GM23338 (cell line): ENCODE measurements around the gene FAM114A2. TPM values are rescaled to one million over a fixed set of nuclear protein-coding genes. Genes with fewer than 3 reads are reported as not detected.

ENCODE experiments used
- ATAC-seq: fragments of 200-7000 bp; cut with Tn5 transposase; 3 replicates; pipeline ENCODE4 v1.9.1; 2020
- DNase-seq: peaks from one replicate; pipeline ENCODE4 v3.0.0-alpha.2; 2015; ENCODE audit warnings: low spot score
- H2AFZ ChIP-seq: fragments of 200-600 bp; sonication (generic); 2 replicates; pipeline ENCODE4 v1.8.0; 2016; ENCODE audit warnings: antibody characterized with exemption, mild to moderate bottlenecking, moderate library complexity
- H3F3A ChIP-seq: fragments of 200-600 bp; sonication (generic); replicated peaks from 2 replicates; pipeline ENCODE4 v1.8.0; 2017; ENCODE audit warnings: antibody characterized with exemption, mixed run types, low read depth
- H3K27ac ChIP-seq: fragments of 200-600 bp; sonication (generic); 2 replicates; pipeline ENCODE4 v1.6.1; 2016; ENCODE audit warnings: low read depth
- H3K27me3 ChIP-seq: fragments of 200-600 bp; sonication (generic); 2 replicates; pipeline ENCODE4 v1.8.0; 2016; ENCODE audit warnings: mild to moderate bottlenecking, mixed run types, moderate library complexity; ENCODE audit not compliant: insufficient read depth
- H3K36me3 ChIP-seq: fragments of 200-600 bp; sonication (generic); 2 replicates; pipeline ENCODE4 v1.8.0; 2016; ENCODE audit warnings: mild to moderate bottlenecking; ENCODE audit not compliant: insufficient read depth
- H3K4me1 ChIP-seq: fragments of 200-600 bp; sonication (generic); 2 replicates; pipeline ENCODE4 v1.8.0; 2016; ENCODE audit warnings: mild to moderate bottlenecking, moderate library complexity; ENCODE audit not compliant: insufficient read depth
- H3K4me2 ChIP-seq: fragments of 200-600 bp; sonication (generic); 2 replicates; pipeline ENCODE4 v1.7.1; 2017; ENCODE audit warnings: mixed run types
- H3K4me3 ChIP-seq: fragments of 200-600 bp; sonication (generic); 2 replicates; pipeline ENCODE4 v1.6.1; 2016; ENCODE audit warnings: mixed run types
- H3K79me2 ChIP-seq: fragments of 200-600 bp; sonication (generic); replicated peaks from 2 replicates; pipeline ENCODE4 v1.8.0; 2017; ENCODE audit warnings: mild to moderate bottlenecking; ENCODE audit not compliant: insufficient read depth
- H3K9me2 ChIP-seq: fragments of 200-600 bp; sonication (generic); 2 replicates; pipeline ENCODE4 v1.8.0; 2017; ENCODE audit not compliant: insufficient read depth
- H4K20me1 ChIP-seq: fragments of 200-600 bp; sonication (generic); replicated peaks from 2 replicates; pipeline ENCODE4 v1.8.0; 2017; ENCODE audit warnings: mild to moderate bottlenecking; ENCODE audit not compliant: insufficient read depth
- H3K27ac Mint-ChIP-seq: 2 replicates; pipeline ENCODE4 v1.8.0; 2020; ENCODE audit warnings: inconsistent platforms, mild to moderate bottlenecking, moderate library complexity, mixed read lengths
- H3K27me3 Mint-ChIP-seq: 3 replicates; pipeline ENCODE4 v1.8.0; 2022; ENCODE audit warnings: low read depth, mild to moderate bottlenecking, moderate library complexity, mixed read lengths, inconsistent platforms; ENCODE audit not compliant: insufficient read depth, poor library complexity
- H3K36me3 Mint-ChIP-seq: 3 replicates; pipeline ENCODE4 v1.8.0; 2021; ENCODE audit warnings: low read depth, mild to moderate bottlenecking, inconsistent platforms, moderate library complexity, mixed read lengths
- H3K4me1 Mint-ChIP-seq: 3 replicates; pipeline ENCODE4 v1.8.0; 2020; ENCODE audit warnings: mild to moderate bottlenecking, inconsistent platforms, mixed read lengths
- H3K4me3 Mint-ChIP-seq: 3 replicates; pipeline ENCODE4 v1.8.0; 2021; ENCODE audit warnings: moderate library complexity, mild to moderate bottlenecking, inconsistent platforms, mixed read lengths
- H3K9me3 Mint-ChIP-seq: 3 replicates; pipeline ENCODE4 v1.8.0; 2020; ENCODE audit warnings: moderate library complexity, mild to moderate bottlenecking, inconsistent platforms, mixed read lengths
- CREB1 ChIP-seq: fragments of 250-450 bp; sonication (Bioruptor Pico); IDR thresholded peaks from 2 replicates; pipeline ENCODE4 v1.5.0; 2020; ENCODE audit warnings: low read depth, mild to moderate bottlenecking, moderate library complexity
- CTCF ChIP-seq, 2 experiments: fragments of 200-600 bp in 1 of 2; sonication (generic) in 1 of 2; conservative IDR thresholded peaks; 2 replicates each; pipeline versions ENCODE4 v1.5.1 to v1.6.1; 2016 to 2017; ENCODE audit warnings: antibody characterized with exemption in 2 of 2, low read depth in 2 of 2, mild to moderate bottlenecking in 2 of 2, moderate library complexity in 1 of 2
- ETS1 ChIP-seq: IDR thresholded peaks from 2 replicates; pipeline ENCODE4 v1.6.1; 2016; ENCODE audit warnings: antibody characterized with exemption
- EZH2 ChIP-seq: fragments of 200-600 bp; sonication (generic); IDR thresholded peaks from one replicate; pipeline ENCODE4 v1.8.0; 2017; ENCODE audit warnings: antibody characterized with exemption, mild to moderate bottlenecking, low read depth; ENCODE audit not compliant: unreplicated experiment
- EZH2phosphoT487 ChIP-seq: fragments of 200-600 bp; sonication (generic); IDR thresholded peaks from one replicate; pipeline ENCODE4 v1.8.1; 2018; ENCODE audit warnings: antibody characterized with exemption; ENCODE audit not compliant: unreplicated experiment
- JUNB ChIP-seq: IDR thresholded peaks from one replicate; pipeline ENCODE4 v1.6.1; 2016; ENCODE audit warnings: antibody characterized with exemption; ENCODE audit not compliant: unreplicated experiment
- NANOG ChIP-seq: IDR thresholded peaks from 2 replicates; pipeline ENCODE4 v1.6.1; 2016; ENCODE audit warnings: antibody characterized with exemption, borderline replicate concordance
- POLR2AphosphoS5 ChIP-seq: IDR thresholded peaks from 2 replicates; pipeline ENCODE4 v1.6.1; 2016; ENCODE audit warnings: antibody characterized with exemption, low read depth
- STAT1 ChIP-seq: IDR thresholded peaks from one replicate; pipeline ENCODE4 v1.6.1; 2016; ENCODE audit warnings: antibody characterized with exemption; ENCODE audit not compliant: unreplicated experiment
- ZNF114 ChIP-seq: fragments of 250-450 bp; sonication (Bioruptor Pico); IDR thresholded peaks from 2 replicates; pipeline ENCODE4 v1.5.0; 2020; ENCODE audit warnings: mild to moderate bottlenecking, moderate library complexity
- ZNF331 ChIP-seq: fragments of 250-450 bp; sonication (Bioruptor Pico); IDR thresholded peaks from 2 replicates; pipeline ENCODE4 v1.5.0; 2020; ENCODE audit warnings: low read depth, mild to moderate bottlenecking, moderate library complexity
- polyA plus RNA-seq: library from polyadenylated mRNA; unstranded; fragments of >200 nt; fragmentation: Nextera tagmentation; extraction: Ambion mirVana; gene quantifications from 2 replicates; pipeline ENCODE4 v1.2.1, GENCODE V29; 2016
- total RNA-seq: library from RNA; depleted of rRNA; stranded (reverse); fragments of >200 nt; shearing (Covaris generic); gene quantifications from 2 replicates; pipeline ENCODE4 v1.2.3, GENCODE V29; 2014
- TF ChIP-seq, protein P1 (sequence below): fragments of 250-450 bp; sonication (Bioruptor Pico); IDR thresholded peaks from 2 replicates; pipeline ENCODE4 v1.5.0; 2020; ENCODE audit warnings: mild to moderate bottlenecking, moderate library complexity
- TF ChIP-seq, protein P2 (sequence below): IDR thresholded peaks from one replicate; pipeline ENCODE4 v1.6.1; 2018; ENCODE audit warnings: antibody characterized with exemption; ENCODE audit not compliant: unreplicated experiment

The FAM114A2 gene
- total and polyA plus RNA-seq, 2 experiments from 2014 or later: 4.9 to 5.8 TPM

DNA sequence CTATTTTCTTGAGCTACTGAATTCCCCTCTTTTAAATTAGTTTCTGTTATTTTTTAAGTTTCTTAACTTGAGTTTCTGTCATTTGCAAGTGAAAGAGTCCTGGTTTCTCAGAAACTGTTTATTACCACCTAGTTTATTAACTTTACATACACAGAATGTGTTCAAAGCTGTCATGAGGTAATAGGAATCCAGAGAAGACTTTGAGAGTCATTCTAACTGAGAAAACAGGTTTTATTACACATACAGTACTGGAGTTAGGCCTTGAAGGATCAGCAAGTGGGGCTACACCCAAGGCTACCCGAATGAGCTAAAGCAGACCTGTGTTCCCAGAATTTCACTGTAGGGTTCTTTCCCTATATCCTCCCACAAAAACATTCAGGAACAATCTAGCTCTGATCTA is 33.1 kb downstream of the FAM114A2 start:
- Mint-ChIP-seq H3K9me3 (no peaks in the 10 kb centered on the region), H3K27me3 (no peaks in the 10 kb centered on the region), H3K27ac (no peak overlapping the region), H3K4me1 (no peaks in the 10 kb centered on the region), H3K36me3 (no peaks in the 10 kb centered on the region), H3K4me3 (no peak overlapping the region)
- no peaks in the 10 kb centered on the region for H3K36me3 ChIP-seq
- H3K79me2 ChIP-seq: no peaks in the 10 kb centered on the region
- no peak for ATAC-seq
- no peak for DNase-seq
- no peak overlapping the region for H3K27ac ChIP-seq
- no peaks in the 10 kb centered on the region for H3F3A ChIP-seq
- TF ChIP-seq CREB1 (CRISPR knock-in tag) (no peak), CTCF (conservative IDR thresholded peaks at IDR 0.05; ENCODE audit: low read depth in 2 of 2) (no peak), ZNF331 (no peak), STAT1 (no peak), NANOG (no peak), ZNF114 (CRISPR knock-in tag) (no peak), EZH2 (no peak), JUNB (no peak), ETS1 (no peak), POLR2AphosphoS5 (no peak), EZH2phosphoT487 (no peak)
- TF ChIP-seq, protein P1, sequence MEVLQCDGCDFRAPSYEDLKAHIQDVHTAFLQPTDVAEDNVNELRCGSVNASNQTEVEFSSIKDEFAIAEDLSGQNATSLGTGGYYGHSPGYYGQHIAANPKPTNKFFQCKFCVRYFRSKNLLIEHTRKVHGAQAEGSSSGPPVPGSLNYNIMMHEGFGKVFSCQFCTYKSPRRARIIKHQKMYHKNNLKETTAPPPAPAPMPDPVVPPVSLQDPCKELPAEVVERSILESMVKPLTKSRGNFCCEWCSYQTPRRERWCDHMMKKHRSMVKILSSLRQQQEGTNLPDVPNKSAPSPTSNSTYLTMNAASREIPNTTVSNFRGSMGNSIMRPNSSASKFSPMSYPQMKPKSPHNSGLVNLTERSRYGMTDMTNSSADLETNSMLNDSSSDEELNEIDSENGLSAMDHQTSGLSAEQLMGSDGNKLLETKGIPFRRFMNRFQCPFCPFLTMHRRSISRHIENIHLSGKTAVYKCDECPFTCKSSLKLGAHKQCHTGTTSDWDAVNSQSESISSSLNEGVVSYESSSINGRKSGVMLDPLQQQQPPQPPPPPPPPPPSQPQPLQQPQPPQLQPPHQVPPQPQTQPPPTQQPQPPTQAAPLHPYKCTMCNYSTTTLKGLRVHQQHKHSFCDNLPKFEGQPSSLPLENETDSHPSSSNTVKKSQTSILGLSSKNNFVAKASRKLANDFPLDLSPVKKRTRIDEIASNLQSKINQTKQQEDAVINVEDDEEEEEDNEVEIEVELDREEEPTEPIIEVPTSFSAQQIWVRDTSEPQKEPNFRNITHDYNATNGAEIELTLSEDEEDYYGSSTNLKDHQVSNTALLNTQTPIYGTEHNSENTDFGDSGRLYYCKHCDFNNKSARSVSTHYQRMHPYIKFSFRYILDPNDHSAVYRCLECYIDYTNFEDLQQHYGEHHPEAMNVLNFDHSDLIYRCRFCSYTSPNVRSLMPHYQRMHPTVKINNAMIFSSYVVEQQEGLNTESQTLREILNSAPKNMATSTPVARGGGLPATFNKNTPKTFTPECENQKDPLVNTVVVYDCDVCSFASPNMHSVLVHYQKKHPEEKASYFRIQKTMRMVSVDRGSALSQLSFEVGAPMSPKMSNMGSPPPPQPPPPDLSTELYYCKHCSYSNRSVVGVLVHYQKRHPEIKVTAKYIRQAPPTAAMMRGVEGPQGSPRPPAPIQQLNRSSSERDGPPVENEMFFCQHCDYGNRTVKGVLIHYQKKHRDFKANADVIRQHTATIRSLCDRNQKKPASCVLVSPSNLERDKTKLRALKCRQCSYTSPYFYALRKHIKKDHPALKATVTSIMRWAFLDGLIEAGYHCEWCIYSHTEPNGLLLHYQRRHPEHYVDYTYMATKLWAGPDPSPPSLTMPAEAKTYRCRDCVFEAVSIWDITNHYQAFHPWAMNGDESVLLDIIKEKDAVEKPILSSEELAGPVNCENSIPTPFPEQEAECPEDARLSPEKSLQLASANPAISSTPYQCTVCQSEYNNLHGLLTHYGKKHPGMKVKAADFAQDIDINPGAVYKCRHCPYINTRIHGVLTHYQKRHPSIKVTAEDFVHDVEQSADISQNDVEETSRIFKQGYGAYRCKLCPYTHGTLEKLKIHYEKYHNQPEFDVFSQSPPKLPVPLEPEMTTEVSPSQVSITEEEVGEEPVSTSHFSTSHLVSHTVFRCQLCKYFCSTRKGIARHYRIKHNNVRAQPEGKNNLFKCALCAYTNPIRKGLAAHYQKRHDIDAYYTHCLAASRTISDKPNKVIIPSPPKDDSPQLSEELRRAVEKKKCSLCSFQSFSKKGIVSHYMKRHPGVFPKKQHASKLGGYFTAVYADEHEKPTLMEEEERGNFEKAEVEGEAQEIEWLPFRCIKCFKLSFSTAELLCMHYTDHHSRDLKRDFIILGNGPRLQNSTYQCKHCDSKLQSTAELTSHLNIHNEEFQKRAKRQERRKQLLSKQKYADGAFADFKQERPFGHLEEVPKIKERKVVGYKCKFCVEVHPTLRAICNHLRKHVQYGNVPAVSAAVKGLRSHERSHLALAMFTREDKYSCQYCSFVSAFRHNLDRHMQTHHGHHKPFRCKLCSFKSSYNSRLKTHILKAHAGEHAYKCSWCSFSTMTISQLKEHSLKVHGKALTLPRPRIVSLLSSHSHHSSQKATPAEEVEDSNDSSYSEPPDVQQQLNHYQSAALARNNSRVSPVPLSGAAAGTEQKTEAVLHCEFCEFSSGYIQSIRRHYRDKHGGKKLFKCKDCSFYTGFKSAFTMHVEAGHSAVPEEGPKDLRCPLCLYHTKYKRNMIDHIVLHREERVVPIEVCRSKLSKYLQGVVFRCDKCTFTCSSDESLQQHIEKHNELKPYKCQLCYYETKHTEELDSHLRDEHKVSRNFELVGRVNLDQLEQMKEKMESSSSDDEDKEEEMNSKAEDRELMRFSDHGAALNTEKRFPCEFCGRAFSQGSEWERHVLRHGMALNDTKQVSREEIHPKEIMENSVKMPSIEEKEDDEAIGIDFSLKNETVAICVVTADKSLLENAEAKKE: no peak
- TF ChIP-seq, protein P2, sequence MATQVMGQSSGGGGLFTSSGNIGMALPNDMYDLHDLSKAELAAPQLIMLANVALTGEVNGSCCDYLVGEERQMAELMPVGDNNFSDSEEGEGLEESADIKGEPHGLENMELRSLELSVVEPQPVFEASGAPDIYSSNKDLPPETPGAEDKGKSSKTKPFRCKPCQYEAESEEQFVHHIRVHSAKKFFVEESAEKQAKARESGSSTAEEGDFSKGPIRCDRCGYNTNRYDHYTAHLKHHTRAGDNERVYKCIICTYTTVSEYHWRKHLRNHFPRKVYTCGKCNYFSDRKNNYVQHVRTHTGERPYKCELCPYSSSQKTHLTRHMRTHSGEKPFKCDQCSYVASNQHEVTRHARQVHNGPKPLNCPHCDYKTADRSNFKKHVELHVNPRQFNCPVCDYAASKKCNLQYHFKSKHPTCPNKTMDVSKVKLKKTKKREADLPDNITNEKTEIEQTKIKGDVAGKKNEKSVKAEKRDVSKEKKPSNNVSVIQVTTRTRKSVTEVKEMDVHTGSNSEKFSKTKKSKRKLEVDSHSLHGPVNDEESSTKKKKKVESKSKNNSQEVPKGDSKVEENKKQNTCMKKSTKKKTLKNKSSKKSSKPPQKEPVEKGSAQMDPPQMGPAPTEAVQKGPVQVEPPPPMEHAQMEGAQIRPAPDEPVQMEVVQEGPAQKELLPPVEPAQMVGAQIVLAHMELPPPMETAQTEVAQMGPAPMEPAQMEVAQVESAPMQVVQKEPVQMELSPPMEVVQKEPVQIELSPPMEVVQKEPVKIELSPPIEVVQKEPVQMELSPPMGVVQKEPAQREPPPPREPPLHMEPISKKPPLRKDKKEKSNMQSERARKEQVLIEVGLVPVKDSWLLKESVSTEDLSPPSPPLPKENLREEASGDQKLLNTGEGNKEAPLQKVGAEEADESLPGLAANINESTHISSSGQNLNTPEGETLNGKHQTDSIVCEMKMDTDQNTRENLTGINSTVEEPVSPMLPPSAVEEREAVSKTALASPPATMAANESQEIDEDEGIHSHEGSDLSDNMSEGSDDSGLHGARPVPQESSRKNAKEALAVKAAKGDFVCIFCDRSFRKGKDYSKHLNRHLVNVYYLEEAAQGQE: no peak
- H3K4me1 ChIP-seq: no peaks in the 10 kb centered on the region
- H2AFZ ChIP-seq: no peak overlapping the region
- no peaks in the 10 kb centered on the region for H4K20me1 ChIP-seq
- H3K4me3 ChIP-seq: no peak overlapping the region
- H3K27me3 ChIP-seq: no peaks in the 10 kb centered on the region
- H3K4me2 ChIP-seq: no peak overlapping the region
- no peaks in the 10 kb centered on the region for H3K9me2 ChIP-seq
